GM23338 (cell line): ENCODE data around the gene RC3H2.

Experiments used
- CREB1 ChIP-seq: fragments of 250-450 bp; sonication (Bioruptor Pico); IDR thresholded peaks from 2 replicates; pipeline ENCODE4 v1.5.0; 2020; ENCODE audit warnings: low read depth, mild to moderate bottlenecking, moderate library complexity
- CTCF ChIP-seq, 2 experiments: fragments of 200-600 bp in 1 of 2; sonication (generic) in 1 of 2; conservative IDR thresholded peaks; 2 replicates each; pipeline versions ENCODE4 v1.5.1 to v1.6.1; 2016 to 2017; ENCODE audit warnings: antibody characterized with exemption in 2 of 2, low read depth in 2 of 2, mild to moderate bottlenecking in 2 of 2, moderate library complexity in 1 of 2
- EZH2 ChIP-seq: fragments of 200-600 bp; sonication (generic); IDR thresholded peaks from one replicate; pipeline ENCODE4 v1.8.0; 2017; ENCODE audit warnings: antibody characterized with exemption, mild to moderate bottlenecking, low read depth; ENCODE audit not compliant: unreplicated experiment
- NANOG ChIP-seq: IDR thresholded peaks from 2 replicates; pipeline ENCODE4 v1.6.1; 2016; ENCODE audit warnings: antibody characterized with exemption, borderline replicate concordance
- POLR2AphosphoS5 ChIP-seq: IDR thresholded peaks from 2 replicates; pipeline ENCODE4 v1.6.1; 2016; ENCODE audit warnings: antibody characterized with exemption, low read depth

- TF ChIP-seq CTCF (conservative IDR thresholded peaks at IDR 0.05; ENCODE audit: low read depth in 2 of 2) (no peak), POLR2AphosphoS5 (no peak), NANOG (no peak), CREB1 (no peak), EZH2 (no peak)
Observed at GRCh38 chr9:122929796-122930354, 24.7 kb upstream of the RC3H2 start.
